Measurements from ENCODE around the gene PKN2. TPM values are rescaled to one million over a fixed set of nuclear protein-coding genes. Genes with fewer than 3 reads are reported as not detected.
"Not testable (repeated sequence)": the region's sequence is repeated elsewhere in the genome, so short reads cannot be mapped to it uniquely, and the experiment has no call there.

PKN2 gene
- total and polyA plus RNA-seq, 2 experiments from 2014 or later, result 22.5 to 27.6 TPM

DNA sequence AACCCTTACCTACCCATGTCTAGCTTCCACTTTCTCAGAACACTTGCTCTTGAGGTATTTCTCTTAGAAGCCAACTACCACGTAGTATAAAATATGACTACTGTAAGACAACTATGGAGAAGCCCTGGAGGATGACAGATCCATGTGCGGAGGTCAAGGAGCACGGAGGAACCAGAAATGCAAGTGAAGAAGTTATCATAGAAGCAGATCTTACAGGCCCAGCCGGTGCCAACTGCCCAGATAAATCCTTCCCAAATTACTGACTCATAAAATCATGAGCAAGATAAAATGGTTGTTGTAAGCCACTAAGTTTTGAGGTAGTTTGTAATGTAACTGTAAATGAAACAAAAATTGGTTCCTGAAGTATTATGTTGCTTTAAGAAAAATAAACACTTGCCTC lies 194.7 kb downstream of the PKN2 start:
- H3K4me3 ChIP-seq, result no peak overlapping the region
- H3K36me3 ChIP-seq, result peaks cover 8% of the 10 kb centered on the region
- TF ChIP-seq, protein P1, sequence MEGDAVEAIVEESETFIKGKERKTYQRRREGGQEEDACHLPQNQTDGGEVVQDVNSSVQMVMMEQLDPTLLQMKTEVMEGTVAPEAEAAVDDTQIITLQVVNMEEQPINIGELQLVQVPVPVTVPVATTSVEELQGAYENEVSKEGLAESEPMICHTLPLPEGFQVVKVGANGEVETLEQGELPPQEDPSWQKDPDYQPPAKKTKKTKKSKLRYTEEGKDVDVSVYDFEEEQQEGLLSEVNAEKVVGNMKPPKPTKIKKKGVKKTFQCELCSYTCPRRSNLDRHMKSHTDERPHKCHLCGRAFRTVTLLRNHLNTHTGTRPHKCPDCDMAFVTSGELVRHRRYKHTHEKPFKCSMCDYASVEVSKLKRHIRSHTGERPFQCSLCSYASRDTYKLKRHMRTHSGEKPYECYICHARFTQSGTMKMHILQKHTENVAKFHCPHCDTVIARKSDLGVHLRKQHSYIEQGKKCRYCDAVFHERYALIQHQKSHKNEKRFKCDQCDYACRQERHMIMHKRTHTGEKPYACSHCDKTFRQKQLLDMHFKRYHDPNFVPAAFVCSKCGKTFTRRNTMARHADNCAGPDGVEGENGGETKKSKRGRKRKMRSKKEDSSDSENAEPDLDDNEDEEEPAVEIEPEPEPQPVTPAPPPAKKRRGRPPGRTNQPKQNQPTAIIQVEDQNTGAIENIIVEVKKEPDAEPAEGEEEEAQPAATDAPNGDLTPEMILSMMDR (IDR thresholded peaks at IDR 0.05; ENCODE audit: low read depth, low read length), result no peak
- H3K27ac ChIP-seq, result no peak overlapping the region
- H3K9me3 ChIP-seq (ENCODE audit: low read depth), result no peaks in the 10 kb centered on the region
- no peak for DNase-seq (ENCODE audit: low read depth in 1 of 2, low spot score in 1 of 2)
- H3K27me3 ChIP-seq, result no peaks in the 10 kb centered on the region
- no peaks in the 10 kb centered on the region for H3K4me1 ChIP-seq (ENCODE audit: low read depth)

DNA sequence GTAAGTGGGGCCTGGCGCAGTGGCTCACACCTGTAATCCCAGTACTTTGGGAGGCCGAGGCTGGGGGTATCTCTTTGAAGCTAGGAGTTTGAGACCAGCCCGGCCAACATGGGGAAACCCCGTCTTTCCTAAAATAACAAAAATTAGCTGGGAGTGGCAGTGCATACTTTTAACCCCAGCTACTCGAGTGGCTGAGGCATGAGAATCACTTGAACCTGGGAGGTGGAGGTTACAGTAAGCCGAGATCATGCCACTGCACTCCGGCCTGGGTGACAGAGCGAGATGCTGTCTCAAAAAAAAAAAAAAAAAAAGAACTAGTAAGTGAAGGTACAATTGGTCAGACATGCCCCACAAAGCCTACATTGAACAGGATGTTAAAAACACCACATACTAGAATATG lies 196.6 kb downstream of the PKN2 start:
- H3K36me3 ChIP-seq, result peaks cover 19% of the 10 kb centered on the region
- H3K27ac ChIP-seq; H3K4me1 ChIP-seq (ENCODE audit: low read depth); H3K27me3 ChIP-seq; H3K9me3 ChIP-seq (ENCODE audit: low read depth); DNase-seq (ENCODE audit: low read depth in 1 of 2, low spot score in 1 of 2); H3K4me3 ChIP-seq: not testable (repeated sequence)

DNA sequence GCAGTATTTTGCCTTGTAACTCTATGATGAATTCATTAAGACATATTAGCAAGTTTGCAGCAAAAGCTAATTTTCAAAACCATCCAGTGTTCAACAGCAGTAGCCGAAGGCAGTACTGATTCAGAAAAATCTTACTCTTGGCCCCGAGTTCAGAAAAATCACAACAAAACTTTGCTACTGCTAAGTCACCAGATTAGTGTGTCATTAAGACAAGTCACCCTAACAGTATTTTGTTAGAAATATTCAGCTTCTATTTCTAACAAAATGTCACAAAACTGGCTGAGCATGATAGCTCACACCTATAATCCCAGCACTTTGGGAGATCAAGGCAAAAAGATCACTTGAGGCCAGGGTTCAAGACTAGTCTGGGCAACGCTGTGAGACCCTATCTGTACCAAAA lies 199.1 kb downstream of the PKN2 start:
- Histone ChIP-seq H3K9me3 (ENCODE audit: low read depth) (no peaks in the 10 kb centered on the region), H3K27me3 (no peaks in the 10 kb centered on the region), H3K27ac (no peak overlapping the region), H3K4me1 (ENCODE audit: low read depth) (no peaks in the 10 kb centered on the region), H3K36me3 (peaks cover 32% of the 10 kb centered on the region), H3K4me3 (no peak overlapping the region)
- TF ChIP-seq, protein P1 (IDR thresholded peaks at IDR 0.05; ENCODE audit: low read depth, low read length), result no peak
- DNase-seq (ENCODE audit: low read depth in 1 of 2, low spot score in 1 of 2), result no peak

Other genes with a start within 250 kb of the PKN2 start
- gene GTF2B, start 207.3 kb downstream of the PKN2 start, total RNA-seq, result 30.8 and 32.6 TPM in 2 replicates
- gene GTF2B, start 207.3 kb downstream of the PKN2 start, polyA plus RNA-seq, result 39.6 and 43.1 TPM in 2 replicates

All from cardiac muscle cell (in vitro differentiated cells and primary cell).